Measurements from ENCODE around the gene CTBP2. TPM values are rescaled to one million over a fixed set of nuclear protein-coding genes. Genes with fewer than 3 reads are reported as not detected.

The CTBP2 gene
- total RNA-seq, 6 experiments from 2014 or later = 3.2 to 8.2 (median 5.4) TPM

GRCh38 chr10:125169915-125170314 lies 9.6 kb upstream of the CTBP2 start:
- intact Hi-C loops (cut with DNase I) = no loop called here
- H3K27me3 ChIP-seq = no peaks in the 10 kb centered on the region

GRCh38 chr10:125169279-125169678 lies 8.9 kb upstream of the CTBP2 start:
- ATAC-seq = no peak
- no peaks in the 10 kb centered on the region for H3K36me3 ChIP-seq
- H3K4me3 ChIP-seq = no peak overlapping the region
- intact Hi-C loops (cut with DNase I) = no loop called here
- no peak for DNase-seq
- TF ChIP-seq POLR2A (IDR thresholded peaks at IDR 0.05) = no peak
- TF ChIP-seq CTCF (IDR thresholded peaks at IDR 0.05) = no peak
- H3K9me3 ChIP-seq = no peaks in the 10 kb centered on the region
- 76% methylated on average over 7 of the region's 7 CpGs for WGBS (ENCODE audit: insufficient coverage, low coverage, low lambda C conversion rate, missing lambda C conversion rate)
- H3K27ac ChIP-seq = no peak overlapping the region
- no peaks in the 10 kb centered on the region for H3K27me3 ChIP-seq
- no peaks in the 10 kb centered on the region for H3K4me1 ChIP-seq

More at GRCh38 chr10:125169915-125170314, 9.6 kb upstream of the CTBP2 start:
- no peak for DNase-seq
- H3K9me3 ChIP-seq = no peaks in the 10 kb centered on the region
- H3K27ac ChIP-seq = no peak overlapping the region
- H3K4me1 ChIP-seq = no peaks in the 10 kb centered on the region
- WGBS (ENCODE audit: insufficient coverage, low coverage, low lambda C conversion rate, missing lambda C conversion rate) = 60% methylated on average over 2 of the region's 5 CpGs
- TF ChIP-seq CTCF (IDR thresholded peaks at IDR 0.05) (no peak), POLR2A (IDR thresholded peaks at IDR 0.05) (no peak)
- ATAC-seq = no peak
- no peaks in the 10 kb centered on the region for H3K36me3 ChIP-seq
- H3K4me3 ChIP-seq = no peak overlapping the region

GRCh38 chr10:125166658-125167057 lies 6.3 kb upstream of the CTBP2 start:
- no peak overlapping the region for H3K27ac ChIP-seq
- no peak overlapping the region for H3K4me3 ChIP-seq
- ATAC-seq (no peak), DNase-seq (no peak)
- no peaks in the 10 kb centered on the region for H3K36me3 ChIP-seq
- no peak for TF ChIP-seq POLR2A (IDR thresholded peaks at IDR 0.05)
- no peak for TF ChIP-seq CTCF (IDR thresholded peaks at IDR 0.05)
- no peaks in the 10 kb centered on the region for H3K4me1 ChIP-seq
- 81% methylated on average over 4 of the region's 12 CpGs for WGBS (ENCODE audit: insufficient coverage, low coverage, low lambda C conversion rate, missing lambda C conversion rate)
- H3K27me3 ChIP-seq = peaks cover 0 to 8% of the 10 kb centered on the region in 2 donors
- H3K9me3 ChIP-seq = no peaks in the 10 kb centered on the region
- intact Hi-C loops (cut with DNase I) = no loop called here

- ATAC-seq = no peak
- Histone ChIP-seq H3K27ac (no peak overlapping the region), H3K27me3 (peaks cover 0 to 8% of the 10 kb centered on the region in 2 donors), H3K36me3 (no peaks in the 10 kb centered on the region), H3K9me3 (no peaks in the 10 kb centered on the region), H3K4me3 (no peak overlapping the region), H3K4me1 (peaks cover 0 to 6% (median 0%) of the 10 kb centered on the region in 4 donors)
- WGBS (ENCODE audit: insufficient coverage, low coverage, low lambda C conversion rate, missing lambda C conversion rate) = 77% methylated on average over 11 of the region's 16 CpGs
- intact Hi-C loops (cut with DNase I) = no loop called here
- DNase-seq = no peak
- TF ChIP-seq CTCF (IDR thresholded peaks at IDR 0.05) = no peak
Observed at GRCh38 chr10:125165584-125166573, 5.5 kb upstream of the CTBP2 start.

Measured in right lobe of liver (tissue), 6 donors.